Measurements from ENCODE around the gene ROCK1.
"Not testable (repeated sequence)": the region's sequence is repeated elsewhere in the genome, so short reads cannot be mapped to it uniquely, and the experiment has no call there.

Gene ROCK1

GRCh38 chr18:21111346-21112139 is at the start of gene ROCK1:
ROCK1 (minus strand) TSS chr18:21111813; CDS start chr18:21110910, 903 bp downstream.
- peak; percentile 99 for DNase-seq (ENCODE audit: low read depth, low spot score)

DNA sequence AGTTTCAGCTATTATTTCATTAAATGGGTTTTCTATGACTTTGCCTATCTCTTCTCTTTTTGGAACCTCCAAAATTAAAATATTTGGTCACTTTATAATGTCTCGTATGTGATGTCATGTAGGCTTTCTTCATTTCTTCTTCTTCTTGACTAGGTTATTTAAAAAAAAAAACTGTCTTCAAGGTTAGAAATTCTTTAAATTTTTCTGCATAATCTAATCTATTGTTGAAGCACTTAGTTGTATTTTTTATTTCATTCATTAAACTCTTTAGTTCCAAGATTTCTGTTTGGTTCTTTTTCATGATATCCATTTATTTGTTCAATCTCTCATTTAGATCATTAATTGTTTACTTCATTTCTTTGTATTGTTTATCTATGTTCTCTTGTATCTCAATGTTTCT is 43.8 kb upstream of the ROCK1 start:
- no peak for DNase-seq (ENCODE audit: low read depth, low spot score)

DNA sequence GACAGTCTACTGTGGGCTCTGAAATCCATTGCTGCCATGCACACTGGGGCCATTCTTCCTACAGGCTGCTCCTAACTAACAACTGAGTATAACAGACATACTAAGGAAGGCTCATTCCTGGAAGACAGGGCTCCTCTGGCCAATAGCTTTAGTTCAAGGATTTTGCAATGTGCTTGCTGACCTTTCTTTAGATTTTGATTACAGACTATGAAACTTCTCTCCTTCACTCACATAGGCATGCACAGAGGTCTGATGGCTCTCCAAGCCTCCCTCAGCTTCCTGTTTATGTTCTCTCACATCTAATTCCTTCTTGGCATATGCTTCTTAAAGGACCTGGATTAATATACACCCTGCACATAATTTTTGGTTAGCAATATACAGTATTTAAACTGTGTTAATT is 34.4 kb upstream of the ROCK1 start:
- DNase-seq (ENCODE audit: low read depth, low spot score) = no peak

DNA sequence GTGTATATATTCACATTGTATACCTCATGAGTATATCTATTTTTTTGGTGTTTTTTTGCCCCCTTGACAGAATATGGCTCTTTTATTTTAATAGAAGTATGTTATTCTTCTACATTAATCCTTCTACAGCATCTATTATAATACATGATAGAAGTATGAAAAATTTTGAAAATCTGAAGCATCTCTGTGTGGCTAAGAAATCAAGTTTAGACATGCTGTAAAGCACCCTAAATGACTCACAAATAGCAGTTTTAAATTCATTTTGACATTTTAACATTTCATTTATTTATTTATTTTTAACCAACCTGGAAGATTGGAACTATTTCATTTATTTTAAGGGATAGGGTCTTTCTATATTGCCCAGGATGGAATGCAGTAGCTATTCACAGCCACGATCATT is 33.8 kb upstream of the ROCK1 start:
- no peak for DNase-seq (ENCODE audit: low read depth, low spot score)

- DNase-seq (ENCODE audit: low read depth, low spot score) = no peak
Observed at GRCh38 chr18:21141668-21142422, 30.2 kb upstream of the ROCK1 start.

DNA sequence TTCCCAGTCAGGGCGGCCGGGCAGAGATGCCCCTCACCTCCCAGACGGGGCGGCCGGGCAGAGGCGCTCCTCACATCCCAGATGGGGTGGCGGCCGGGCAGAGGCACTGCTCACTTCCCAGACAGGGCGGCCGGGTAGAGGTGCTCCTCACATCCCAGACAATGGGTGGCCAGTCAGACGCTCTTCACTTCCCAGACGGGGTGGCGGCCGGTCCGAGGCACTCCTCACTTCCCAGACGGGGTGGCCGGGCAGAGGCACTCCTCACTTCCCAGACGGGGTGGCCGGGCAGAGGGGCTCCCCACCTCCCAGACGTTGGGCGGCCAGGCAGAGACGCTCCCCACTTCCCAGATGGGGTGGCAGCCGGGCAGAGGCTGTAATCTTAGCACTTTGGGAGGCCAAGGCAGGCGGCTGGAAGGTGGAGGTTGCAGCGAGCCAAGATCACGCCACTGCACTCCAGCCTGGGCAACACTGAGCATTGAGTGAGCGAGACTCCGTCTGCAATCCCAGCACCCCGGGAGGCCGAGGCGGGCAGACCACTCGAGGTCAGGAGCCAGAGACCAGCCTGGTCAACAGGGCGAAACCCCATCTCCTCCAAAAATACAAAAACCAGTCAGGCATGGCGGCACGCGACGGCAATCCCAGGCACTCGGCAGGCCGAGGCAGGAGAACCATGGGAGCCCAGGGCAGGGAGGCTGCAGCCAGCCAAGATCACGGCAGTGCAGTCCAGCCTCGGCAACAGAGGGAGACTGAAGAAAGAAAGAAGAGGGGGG is 26.3 kb upstream of the ROCK1 start:
- DNase-seq (ENCODE audit: low read depth, low spot score) = not testable (repeated sequence)

DNA sequence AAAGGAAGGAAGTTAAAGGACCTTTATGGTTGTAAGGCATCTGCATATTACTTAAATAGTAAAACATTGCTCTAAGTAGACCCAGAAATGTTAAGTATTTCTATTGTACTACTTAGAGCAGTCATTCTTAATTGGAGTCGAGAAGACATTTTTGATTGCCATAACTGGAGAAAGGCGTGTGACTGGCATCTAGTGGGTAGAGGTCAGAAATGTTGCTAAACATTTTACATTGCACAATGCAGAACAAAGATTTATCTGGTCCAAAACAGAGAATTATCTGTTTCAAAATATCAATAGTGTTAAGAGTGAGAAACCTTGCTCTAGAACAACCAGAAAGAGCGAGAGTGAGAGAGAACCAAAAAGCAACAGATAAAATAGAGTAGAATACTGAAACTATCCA is 23.3 kb upstream of the ROCK1 start:
- peak; percentile 12 for DNase-seq (ENCODE audit: low read depth, low spot score)

GRCh38 chr18:21132398-21132918 is 20.8 kb upstream of the ROCK1 start:
- DNase-seq (ENCODE audit: low read depth, low spot score) = no peak

DNA sequence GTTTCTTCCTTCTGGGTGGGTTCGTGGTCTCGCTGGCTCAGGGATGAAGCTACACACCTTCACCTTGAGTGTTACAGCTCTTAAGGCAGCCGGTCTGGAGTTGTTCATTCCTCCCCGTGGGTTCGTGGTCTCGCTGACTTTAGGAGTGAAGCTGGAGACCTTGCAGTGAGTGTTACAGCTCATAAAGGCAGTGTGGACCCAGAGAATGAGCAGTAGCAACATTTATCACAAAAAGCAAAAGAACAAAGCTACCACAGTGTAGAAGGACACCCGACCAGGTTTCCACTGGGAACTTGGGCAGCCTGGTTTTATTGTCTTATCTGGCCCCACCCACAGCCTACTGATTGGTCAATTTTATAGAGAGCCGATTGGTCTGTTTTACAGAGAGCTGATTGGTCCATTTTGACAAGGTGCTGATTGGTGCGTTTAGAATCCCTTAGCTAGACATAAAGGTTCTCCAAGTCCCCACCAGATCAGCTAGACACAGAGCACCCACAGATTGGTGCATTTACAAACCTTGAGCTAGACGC is 20.1 kb upstream of the ROCK1 start:
- DNase-seq (ENCODE audit: low read depth, low spot score) = no peak

DNA sequence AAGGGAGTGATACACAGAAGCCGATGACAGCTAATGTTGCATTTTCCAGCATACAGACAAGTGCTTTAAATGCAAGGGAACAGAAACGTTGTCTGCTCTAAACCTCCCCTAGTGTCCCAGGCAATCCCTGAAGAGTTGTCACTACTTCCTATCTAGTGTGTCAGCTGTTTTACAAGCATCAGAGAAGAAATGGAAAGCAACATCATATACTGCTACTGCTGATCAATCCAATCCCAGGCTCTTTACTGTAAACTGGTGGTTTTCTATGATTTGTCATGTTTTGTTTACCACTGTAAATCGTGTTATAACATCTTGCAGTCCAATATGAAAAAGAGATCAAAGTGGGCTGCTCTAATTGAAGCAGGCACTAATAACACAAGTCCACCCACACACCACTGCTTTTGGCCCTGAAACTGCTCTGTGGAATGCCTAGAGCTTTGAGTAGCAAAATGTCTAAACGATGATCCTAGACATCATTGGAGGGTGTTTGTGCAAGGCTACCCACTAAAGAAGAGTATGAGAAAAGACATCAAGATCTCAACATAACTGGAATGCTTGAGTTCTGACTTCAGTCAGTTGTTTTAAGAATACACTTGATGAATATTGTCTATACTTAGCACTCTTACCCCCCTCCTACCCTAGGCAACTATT is 18.1 kb upstream of the ROCK1 start:
- DNase-seq (ENCODE audit: low read depth, low spot score) = peak; percentile 14

DNA sequence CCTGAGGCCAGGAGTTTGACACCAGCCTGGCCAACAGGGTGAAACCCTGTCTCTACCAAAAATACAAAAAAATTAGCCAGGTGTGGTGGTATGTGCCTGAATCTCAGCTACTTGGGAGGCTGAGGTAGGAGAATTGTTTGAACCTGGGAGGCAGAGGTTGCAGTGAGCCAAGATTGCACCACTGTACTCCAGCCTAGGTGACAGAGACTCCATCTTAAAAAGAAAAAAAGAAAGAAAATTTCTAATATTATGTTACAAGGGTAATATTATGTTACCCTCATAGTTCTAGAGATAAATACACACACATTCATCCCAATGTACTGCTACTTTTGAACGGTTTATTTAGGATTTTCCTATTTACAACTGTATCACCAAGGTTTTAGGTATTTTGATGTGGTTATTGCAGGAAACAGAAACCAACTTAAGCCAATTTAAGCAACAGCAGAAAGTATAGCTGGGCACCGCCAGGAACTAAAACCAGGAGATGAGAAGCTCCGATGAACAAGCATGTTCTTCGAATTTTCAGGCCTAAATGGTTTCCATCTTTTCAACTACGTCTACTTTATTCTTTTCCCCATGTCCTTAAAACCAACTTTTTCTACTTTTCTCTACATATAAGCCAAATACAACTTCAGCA is 11.8 kb upstream of the ROCK1 start:
- DNase-seq (ENCODE audit: low read depth, low spot score) = no peak

DNA sequence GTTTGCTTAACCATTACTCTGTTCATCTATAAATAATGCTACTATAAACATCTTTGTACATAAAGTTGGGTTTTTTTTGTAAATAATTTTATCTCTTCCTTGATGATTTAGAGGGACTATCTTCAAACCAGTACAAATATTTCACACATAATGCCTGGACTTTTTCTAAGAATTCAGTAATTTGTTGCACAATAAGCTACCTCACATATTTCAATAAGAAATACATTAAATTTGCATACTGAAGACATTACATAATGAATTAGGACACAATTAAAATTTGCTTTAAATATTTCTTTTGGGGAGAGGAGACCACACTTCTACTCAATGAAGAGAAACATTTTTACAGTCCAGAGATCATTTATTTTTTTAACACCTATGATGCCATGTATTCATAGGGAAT is 7.2 kb upstream of the ROCK1 start:
- no peak for DNase-seq (ENCODE audit: low read depth, low spot score)

- DNase-seq (ENCODE audit: low read depth, low spot score) = peak; percentile 30
Observed at GRCh38 chr18:21117409-21118131, 6.0 kb upstream of the ROCK1 start.

DNA sequence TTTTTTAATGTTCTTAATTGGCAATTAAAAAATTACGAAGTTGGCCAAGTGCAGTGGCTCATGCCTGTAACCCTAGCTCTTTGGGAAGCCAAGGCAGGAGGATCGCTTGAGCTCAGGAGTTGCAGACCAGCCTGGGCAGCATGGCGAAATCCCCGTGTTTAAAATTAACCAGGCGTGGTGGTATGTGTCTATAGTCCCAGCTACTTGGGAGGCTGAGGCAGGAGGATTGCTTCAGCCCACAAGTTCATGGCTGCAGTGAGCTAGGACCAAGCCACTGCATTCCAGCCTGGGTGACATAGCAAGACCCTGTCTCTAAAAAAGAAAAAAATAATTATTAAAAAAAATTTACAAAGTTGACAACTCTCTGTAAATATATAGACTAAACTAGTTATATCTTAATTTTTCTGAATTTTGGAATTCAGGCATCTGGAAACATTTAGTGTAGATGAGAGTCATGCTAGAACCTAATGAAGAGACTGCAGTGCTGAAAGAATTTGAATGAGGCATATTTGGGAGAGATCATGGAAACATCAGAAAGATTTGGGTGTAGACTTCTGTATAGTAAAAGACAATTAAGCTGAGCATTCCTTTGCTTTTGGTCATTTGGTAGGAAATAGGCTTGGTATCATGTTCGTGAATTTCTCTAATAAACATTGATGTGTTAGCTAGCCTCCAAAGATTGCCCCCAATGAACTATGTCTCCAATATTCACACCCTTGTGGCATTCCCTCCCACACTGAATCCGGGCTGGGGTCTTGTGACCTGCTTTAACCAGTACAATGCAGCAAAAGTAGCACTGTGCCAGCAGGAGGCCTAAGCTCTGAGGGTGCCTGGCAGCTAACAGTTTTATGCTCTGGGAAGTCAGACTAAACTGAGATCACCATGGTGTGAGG is 4.2 kb upstream of the ROCK1 start:
- no peak for DNase-seq (ENCODE audit: low read depth, low spot score)

DNA sequence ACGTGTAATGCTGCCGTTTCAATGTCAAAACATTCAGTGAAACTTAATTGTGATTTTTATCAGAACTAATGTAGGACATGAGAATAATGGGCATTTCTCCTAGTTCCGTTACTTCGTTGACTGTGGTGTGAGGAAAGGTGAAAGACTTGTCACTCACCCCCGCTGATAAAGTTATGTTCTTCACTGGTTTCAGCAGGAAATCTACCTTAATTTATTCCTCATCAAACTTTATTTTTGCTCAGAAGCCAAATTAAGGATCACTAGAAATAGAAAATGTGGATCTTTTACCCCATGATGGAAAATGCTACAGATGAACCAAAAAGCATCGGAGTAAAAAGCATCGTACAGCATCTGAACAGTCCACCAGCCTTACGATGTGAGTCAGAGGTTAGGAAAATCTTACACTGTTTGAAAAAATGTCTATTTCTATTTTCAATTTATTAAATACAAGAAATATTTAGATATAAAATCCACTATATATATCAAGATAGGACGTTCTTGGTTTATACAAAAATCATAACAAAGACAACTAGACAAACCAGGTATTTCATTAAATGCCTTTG is 1.0 kb upstream of the ROCK1 start:
- DNase-seq (ENCODE audit: low read depth, low spot score) = no peak

- DNase-seq (ENCODE audit: low read depth, low spot score) = no peak
Observed at GRCh38 chr18:21112140-21112473, 494 bp upstream of the ROCK1 start.

- DNase-seq (ENCODE audit: low read depth, low spot score) = peak; percentile 61
Observed at GRCh38 chr18:21110713-21111345, 784 bp downstream of the ROCK1 start.

- DNase-seq (ENCODE audit: low read depth, low spot score) = no peak
Observed at GRCh38 chr18:21109936-21110712, 1.5 kb downstream of the ROCK1 start.

All from astrocyte of the hippocampus (primary cell).